Mammary epithelial cell (primary cell): ENCODE data around the gene AMPD1.

Source experiments
- EZH2 ChIP-seq: IDR thresholded peaks from 2 replicates; pipeline ENCODE4 v1.6.1; 2012; ENCODE audit warnings: low read length, inconsistent platforms, borderline replicate concordance
- TF ChIP-seq, protein P1 (sequence below), 2 donors: IDR thresholded peaks in 1 of 2; conservative IDR thresholded peaks in 1 of 2; 2 replicates each; pipeline ENCODE4 v1.5.1; 2011 to 2012; ENCODE audit warnings: inconsistent platforms in 2 of 2, low read length in 2 of 2, mild to moderate bottlenecking in 2 of 2, control low read depth in 1 of 2, low read depth in 1 of 2; ENCODE audit not compliant: insufficient read depth in 1 of 2; ENCODE audit errors: extremely low read depth in 1 of 2

DNA sequence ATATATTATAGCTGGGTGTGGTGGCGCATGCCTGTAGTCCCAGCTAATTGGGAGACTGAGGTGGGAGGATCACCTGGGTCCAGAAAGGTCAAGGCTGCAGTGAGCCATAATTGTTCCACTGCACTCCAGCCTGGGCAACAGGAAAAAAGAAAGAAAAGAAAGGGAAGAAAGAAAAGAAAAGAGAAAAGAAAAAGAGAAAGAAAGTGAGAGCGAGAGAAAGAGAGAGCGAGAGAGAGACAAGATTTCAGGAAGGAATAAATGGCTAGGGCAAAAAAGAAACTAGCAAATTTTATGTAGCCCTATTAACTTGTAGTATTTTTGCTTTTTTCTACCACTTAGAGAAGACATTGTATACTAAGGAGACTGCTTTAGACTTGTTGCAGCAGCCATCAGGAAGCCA, 15.0 kb upstream of the AMPD1 start:
- TF ChIP-seq, protein P1, sequence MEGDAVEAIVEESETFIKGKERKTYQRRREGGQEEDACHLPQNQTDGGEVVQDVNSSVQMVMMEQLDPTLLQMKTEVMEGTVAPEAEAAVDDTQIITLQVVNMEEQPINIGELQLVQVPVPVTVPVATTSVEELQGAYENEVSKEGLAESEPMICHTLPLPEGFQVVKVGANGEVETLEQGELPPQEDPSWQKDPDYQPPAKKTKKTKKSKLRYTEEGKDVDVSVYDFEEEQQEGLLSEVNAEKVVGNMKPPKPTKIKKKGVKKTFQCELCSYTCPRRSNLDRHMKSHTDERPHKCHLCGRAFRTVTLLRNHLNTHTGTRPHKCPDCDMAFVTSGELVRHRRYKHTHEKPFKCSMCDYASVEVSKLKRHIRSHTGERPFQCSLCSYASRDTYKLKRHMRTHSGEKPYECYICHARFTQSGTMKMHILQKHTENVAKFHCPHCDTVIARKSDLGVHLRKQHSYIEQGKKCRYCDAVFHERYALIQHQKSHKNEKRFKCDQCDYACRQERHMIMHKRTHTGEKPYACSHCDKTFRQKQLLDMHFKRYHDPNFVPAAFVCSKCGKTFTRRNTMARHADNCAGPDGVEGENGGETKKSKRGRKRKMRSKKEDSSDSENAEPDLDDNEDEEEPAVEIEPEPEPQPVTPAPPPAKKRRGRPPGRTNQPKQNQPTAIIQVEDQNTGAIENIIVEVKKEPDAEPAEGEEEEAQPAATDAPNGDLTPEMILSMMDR (conservative IDR thresholded peaks at IDR 0.05 in 1 of 2, IDR thresholded peaks at IDR 0.05 in 1 of 2; ENCODE audit: extremely low read depth in 1 of 2, insufficient read depth in 1 of 2, low read depth in 1 of 2, low read length in 2 of 2): no peak
- no peak for TF ChIP-seq EZH2
